Measurements from ENCODE around the gene MECP2.

DNA sequence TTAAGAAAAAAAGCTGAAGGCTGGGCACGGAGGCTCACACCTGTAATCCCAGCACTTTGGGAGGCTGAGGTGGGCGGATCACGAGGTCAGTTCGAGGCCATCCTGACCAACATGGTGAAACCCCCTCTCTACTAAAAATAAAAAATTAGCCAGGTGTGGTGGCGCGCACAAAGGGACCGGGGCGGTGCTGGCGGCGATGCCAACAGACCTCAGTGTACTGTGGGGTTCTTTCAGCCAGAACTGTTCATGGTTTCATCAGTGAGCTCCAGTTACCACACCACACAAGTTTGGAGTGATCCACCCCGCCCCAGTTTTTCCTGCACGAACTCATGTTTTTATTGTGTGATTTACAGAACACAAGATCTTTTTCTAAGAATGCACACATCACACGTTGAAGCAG, 56.7 kb downstream of the MECP2 start:
- TF ChIP-seq POLR2AphosphoS5 (IDR thresholded peaks at IDR 0.05): no peak
- TF ChIP-seq, protein P1, sequence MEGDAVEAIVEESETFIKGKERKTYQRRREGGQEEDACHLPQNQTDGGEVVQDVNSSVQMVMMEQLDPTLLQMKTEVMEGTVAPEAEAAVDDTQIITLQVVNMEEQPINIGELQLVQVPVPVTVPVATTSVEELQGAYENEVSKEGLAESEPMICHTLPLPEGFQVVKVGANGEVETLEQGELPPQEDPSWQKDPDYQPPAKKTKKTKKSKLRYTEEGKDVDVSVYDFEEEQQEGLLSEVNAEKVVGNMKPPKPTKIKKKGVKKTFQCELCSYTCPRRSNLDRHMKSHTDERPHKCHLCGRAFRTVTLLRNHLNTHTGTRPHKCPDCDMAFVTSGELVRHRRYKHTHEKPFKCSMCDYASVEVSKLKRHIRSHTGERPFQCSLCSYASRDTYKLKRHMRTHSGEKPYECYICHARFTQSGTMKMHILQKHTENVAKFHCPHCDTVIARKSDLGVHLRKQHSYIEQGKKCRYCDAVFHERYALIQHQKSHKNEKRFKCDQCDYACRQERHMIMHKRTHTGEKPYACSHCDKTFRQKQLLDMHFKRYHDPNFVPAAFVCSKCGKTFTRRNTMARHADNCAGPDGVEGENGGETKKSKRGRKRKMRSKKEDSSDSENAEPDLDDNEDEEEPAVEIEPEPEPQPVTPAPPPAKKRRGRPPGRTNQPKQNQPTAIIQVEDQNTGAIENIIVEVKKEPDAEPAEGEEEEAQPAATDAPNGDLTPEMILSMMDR (IDR thresholded peaks at IDR 0.05): no peak
- no peak for TF ChIP-seq POLR2A (IDR thresholded peaks at IDR 0.05)
